Mononuclear cell (primary cell): Measurements from ENCODE around the gene PLEKHA8. TPM values are rescaled to one million over a fixed set of nuclear protein-coding genes. Genes with fewer than 3 reads are reported as not detected.
A peak's percentile ranks its signal among the peaks of the same experiment; 100 is the strongest.

Source experiments
- H3K27me3 ChIP-seq: 2 replicates; pipeline ENCODE4 v1.6.0; 2011; ENCODE audit warnings: low read length, control low read depth; ENCODE audit not compliant: insufficient read depth
- H3K4me1 ChIP-seq: 2 replicates; pipeline ENCODE4 v1.5.1; 2011; ENCODE audit warnings: mild to moderate bottlenecking, low read length, control low read depth; ENCODE audit not compliant: insufficient read depth
- H3K4me3 ChIP-seq: 2 replicates; pipeline ENCODE4 v1.5.1; 2011; ENCODE audit warnings: mild to moderate bottlenecking, low read length, moderate library complexity
- H3K9me3 ChIP-seq: 2 replicates; pipeline ENCODE4 v1.5.1; 2011; ENCODE audit warnings: low read depth, mild to moderate bottlenecking, control low read depth, low read length
- total RNA-seq: library from RNA; depleted of rRNA; stranded (reverse); fragments of >200 nt; gene quantifications from one replicate; pipeline ENCODE4 v1.2.3, GENCODE V29; 2012

Gene PLEKHA8
- 5.2 TPM for total RNA-seq

- Histone ChIP-seq H3K9me3 (no peaks in the 10 kb centered on the region), H3K4me1 (peaks cover 29% of the 10 kb centered on the region), H3K4me3 (peak within 1 kb of the TSS; percentile 73), H3K27me3 (no peaks in the 10 kb centered on the region)
Measured at GRCh38 chr7:30028216-30028748, at the start of gene PLEKHA8. PLEKHA8 (plus strand) TSS chr7:30028412; CDS start chr7:30028763, 351 bp downstream.

GRCh38 chr7:29980151-29980550 lies 48.1 kb upstream of the PLEKHA8 start:
- H3K4me1 ChIP-seq: peaks cover 17% of the 10 kb centered on the region
- H3K9me3 ChIP-seq: no peaks in the 10 kb centered on the region
- H3K4me3 ChIP-seq: no peak overlapping the region
- H3K27me3 ChIP-seq: no peaks in the 10 kb centered on the region

- peaks cover 33% of the 10 kb centered on the region for H3K4me1 ChIP-seq
- H3K9me3 ChIP-seq: no peaks in the 10 kb centered on the region
- H3K27me3 ChIP-seq: peaks cover 13% of the 10 kb centered on the region
- H3K4me3 ChIP-seq: no peak overlapping the region
Measured at GRCh38 chr7:29987083-29987482, 41.1 kb upstream of the PLEKHA8 start.

GRCh38 chr7:29987811-29988317 lies 40.3 kb upstream of the PLEKHA8 start:
- H3K9me3 ChIP-seq: peaks cover 4% of the 10 kb centered on the region
- H3K4me1 ChIP-seq: peaks cover 33% of the 10 kb centered on the region
- peaks cover 13% of the 10 kb centered on the region for H3K27me3 ChIP-seq
- H3K4me3 ChIP-seq: no peak overlapping the region

GRCh38 chr7:29988424-29989256 lies 39.6 kb upstream of the PLEKHA8 start:
- Histone ChIP-seq H3K27me3 (peaks cover 16% of the 10 kb centered on the region), H3K9me3 (peaks cover 12% of the 10 kb centered on the region), H3K4me3 (peak overlapping the region; percentile 71), H3K4me1 (peaks cover 33% of the 10 kb centered on the region)

GRCh38 chr7:29989257-29989995 lies 38.8 kb upstream of the PLEKHA8 start, which contains the start of gene SCRN1:
SCRN1 (minus strand) TSS chr7:29989801; CDS start chr7:29969067, 20,734 bp downstream.
- H3K4me3 ChIP-seq: peak within 1 kb of the TSS; percentile 71
- peaks cover 33% of the 10 kb centered on the region for H3K4me1 ChIP-seq
- H3K9me3 ChIP-seq: peaks cover 15% of the 10 kb centered on the region
- peaks cover 18% of the 10 kb centered on the region for H3K27me3 ChIP-seq

- peaks cover 15% of the 10 kb centered on the region for H3K9me3 ChIP-seq
- H3K4me1 ChIP-seq: peaks cover 23% of the 10 kb centered on the region
- peaks cover 18% of the 10 kb centered on the region for H3K27me3 ChIP-seq
- H3K4me3 ChIP-seq: no peak overlapping the region
Measured at GRCh38 chr7:29990931-29991330, 37.3 kb upstream of the PLEKHA8 start.

- H3K4me1 ChIP-seq: peaks cover 23% of the 10 kb centered on the region
- peaks cover 15% of the 10 kb centered on the region for H3K9me3 ChIP-seq
- peaks cover 18% of the 10 kb centered on the region for H3K27me3 ChIP-seq
- no peak overlapping the region for H3K4me3 ChIP-seq
Measured at GRCh38 chr7:29991937-29992336, 36.3 kb upstream of the PLEKHA8 start.

GRCh38 chr7:29993140-29993539 lies 35.1 kb upstream of the PLEKHA8 start:
- H3K27me3 ChIP-seq: peaks cover 18% of the 10 kb centered on the region
- no peak overlapping the region for H3K4me3 ChIP-seq
- peaks cover 15% of the 10 kb centered on the region for H3K4me1 ChIP-seq
- H3K9me3 ChIP-seq: peaks cover 15% of the 10 kb centered on the region

GRCh38 chr7:29995652-29996051 lies 32.6 kb upstream of the PLEKHA8 start:
- peaks cover 9% of the 10 kb centered on the region for H3K27me3 ChIP-seq
- H3K4me3 ChIP-seq: no peak overlapping the region
- H3K9me3 ChIP-seq: peaks cover 15% of the 10 kb centered on the region
- H3K4me1 ChIP-seq: no peaks in the 10 kb centered on the region

- Histone ChIP-seq H3K9me3 (peaks cover 15% of the 10 kb centered on the region), H3K4me3 (no peak overlapping the region), H3K27me3 (peaks cover 5% of the 10 kb centered on the region), H3K4me1 (no peaks in the 10 kb centered on the region)
Measured at GRCh38 chr7:29996321-29996720, 31.9 kb upstream of the PLEKHA8 start.

GRCh38 chr7:29998489-29998888 lies 29.7 kb upstream of the PLEKHA8 start:
- Histone ChIP-seq H3K4me3 (no peak overlapping the region), H3K27me3 (peaks cover 2% of the 10 kb centered on the region), H3K9me3 (peaks cover 5% of the 10 kb centered on the region), H3K4me1 (no peaks in the 10 kb centered on the region)

- no peaks in the 10 kb centered on the region for H3K27me3 ChIP-seq
- no peak overlapping the region for H3K4me3 ChIP-seq
- H3K9me3 ChIP-seq: no peaks in the 10 kb centered on the region
- no peaks in the 10 kb centered on the region for H3K4me1 ChIP-seq
Measured at GRCh38 chr7:30001998-30002397, 26.2 kb upstream of the PLEKHA8 start.

- Histone ChIP-seq H3K27me3 (no peaks in the 10 kb centered on the region), H3K4me1 (no peaks in the 10 kb centered on the region), H3K4me3 (no peak overlapping the region), H3K9me3 (no peaks in the 10 kb centered on the region)
Measured at GRCh38 chr7:30003098-30003497, 25.1 kb upstream of the PLEKHA8 start.

GRCh38 chr7:30005464-30005863 lies 22.7 kb upstream of the PLEKHA8 start:
- Histone ChIP-seq H3K27me3 (no peaks in the 10 kb centered on the region), H3K9me3 (no peaks in the 10 kb centered on the region), H3K4me1 (no peaks in the 10 kb centered on the region), H3K4me3 (no peak overlapping the region)
